GM18867 (cell line): ENCODE measurements around the gene CNPPD1.

ENCODE experiments used
- ATAC-seq: cut with Tn5 transposase; IDR thresholded peaks from one replicate; pipeline ENCODE4 v1.9.1; 2021; ENCODE audit warnings: mild to moderate bottlenecking, moderate library complexity; ENCODE audit not compliant: unreplicated experiment

The CNPPD1 gene

DNA sequence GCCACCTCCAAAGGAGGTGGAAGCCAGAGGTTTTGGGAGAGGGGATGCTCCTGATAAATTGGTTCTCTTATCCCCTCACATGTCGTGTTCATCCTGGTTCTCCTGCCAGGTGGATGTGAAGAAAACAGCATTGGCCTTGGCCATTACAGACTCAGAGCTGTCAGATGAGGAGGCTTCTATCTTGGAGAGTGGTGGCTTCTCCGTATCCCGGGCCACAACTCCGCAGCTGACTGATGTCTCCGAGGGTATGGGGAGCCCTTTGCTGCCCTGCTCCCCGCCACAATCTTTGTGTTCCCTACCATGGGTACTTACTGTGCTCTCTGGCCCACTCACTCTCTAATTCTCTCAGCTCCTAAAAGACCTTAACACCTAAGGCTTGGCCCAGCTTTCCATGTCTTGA, 4.8 kb upstream of the CNPPD1 start:
- ATAC-seq, result no peak

DNA sequence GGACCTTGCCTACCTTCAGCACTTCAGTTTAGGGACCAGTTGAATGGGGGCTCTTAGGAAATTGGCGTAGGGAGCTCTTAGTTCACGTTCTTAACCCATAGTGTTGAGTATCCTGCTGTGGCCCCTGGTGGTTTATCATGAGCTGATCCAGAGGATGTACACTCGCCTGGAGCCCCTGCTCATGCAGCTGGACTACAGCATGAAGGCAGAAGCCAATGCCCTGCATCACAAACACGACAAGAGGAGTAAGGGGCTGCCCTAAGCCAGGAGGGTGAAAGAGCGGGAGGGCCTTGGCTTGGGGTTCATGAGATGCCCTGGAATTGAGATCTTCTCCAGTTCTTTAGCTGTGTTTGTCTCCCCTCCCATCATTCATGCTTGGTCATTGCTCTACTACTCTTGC, 4.2 kb upstream of the CNPPD1 start:
- ATAC-seq, result no peak

DNA sequence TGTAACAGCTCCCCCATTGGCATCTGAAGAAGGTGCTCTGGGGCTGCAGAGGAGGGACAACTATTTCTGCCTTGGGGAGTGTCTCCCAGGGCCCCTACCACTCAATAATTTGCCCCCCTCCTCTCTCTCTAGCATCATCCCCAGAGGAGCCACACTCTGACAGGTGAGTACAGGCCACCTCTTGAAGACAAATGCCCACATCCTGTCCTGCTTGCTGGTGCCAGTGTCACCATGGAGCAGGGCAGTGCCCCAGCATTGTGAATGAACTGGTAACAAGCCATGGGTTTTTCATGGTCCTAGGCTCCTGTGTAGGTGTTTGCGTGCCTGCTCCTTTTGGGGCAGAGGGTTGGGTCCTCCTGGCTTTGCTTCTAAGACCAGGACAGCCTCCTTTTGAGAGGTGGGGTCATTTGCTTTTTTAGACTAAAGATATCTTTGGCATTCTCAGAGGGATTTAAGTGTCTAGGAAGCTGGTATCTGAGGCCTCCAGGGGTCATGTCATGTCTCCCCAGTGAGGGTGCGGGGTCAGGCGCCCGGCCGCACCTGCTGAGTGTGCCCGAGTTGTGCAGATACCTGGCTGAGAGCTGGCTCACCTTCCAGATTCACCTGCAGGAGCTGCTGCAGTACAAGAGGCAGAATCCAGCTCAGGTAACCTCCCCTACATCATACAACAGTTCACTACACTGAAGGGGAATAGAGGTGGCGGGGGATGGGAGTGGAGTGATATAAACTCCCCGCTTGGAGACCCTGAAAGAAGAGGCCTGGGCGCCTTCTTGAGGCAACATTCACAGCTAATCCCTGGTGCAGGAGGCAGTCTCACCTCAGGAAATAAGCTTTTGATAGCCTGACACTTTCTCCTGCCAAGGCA, 3.1 kb upstream of the CNPPD1 start:
- no peak for ATAC-seq

DNA sequence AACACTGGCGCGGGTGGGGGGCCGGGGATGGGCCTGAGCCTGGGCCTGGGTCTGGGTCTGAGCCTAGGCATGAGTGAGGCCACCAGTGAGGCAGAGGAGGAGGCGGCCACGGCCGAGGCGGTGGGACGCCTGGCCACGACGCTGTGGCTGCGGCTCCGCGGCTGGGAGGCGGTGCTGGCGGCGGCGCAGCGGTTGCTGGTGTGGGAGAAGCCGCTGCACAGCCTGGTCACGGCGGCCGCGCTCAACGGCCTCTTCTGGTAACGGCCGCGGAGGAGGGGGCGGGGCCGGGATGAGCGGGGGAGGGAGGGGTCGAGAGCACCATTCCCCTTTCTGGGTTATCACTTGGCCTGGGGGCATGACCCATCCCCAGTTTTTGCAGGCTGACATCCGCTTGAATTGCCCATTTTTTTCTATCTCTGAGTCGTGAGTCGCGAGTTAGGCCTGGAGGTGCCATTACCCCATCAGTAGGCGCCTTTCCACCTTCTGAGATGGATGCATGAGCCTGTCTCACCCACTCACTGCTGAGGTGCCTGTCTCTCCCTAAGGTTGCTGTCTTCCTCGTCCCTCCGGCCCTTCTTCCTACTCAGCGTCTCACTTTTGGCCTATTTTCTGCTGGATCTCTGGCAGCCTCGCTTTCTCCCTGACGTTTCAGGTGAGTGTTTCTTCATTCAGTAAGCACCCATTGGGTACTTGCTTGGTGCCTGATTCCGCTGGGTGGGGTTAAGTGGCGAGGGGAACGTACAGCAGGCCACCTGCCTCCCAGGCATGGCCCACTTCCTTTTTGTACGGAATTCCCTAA, 1.9 kb upstream of the CNPPD1 start:
- peak; percentile 27 for ATAC-seq

DNA sequence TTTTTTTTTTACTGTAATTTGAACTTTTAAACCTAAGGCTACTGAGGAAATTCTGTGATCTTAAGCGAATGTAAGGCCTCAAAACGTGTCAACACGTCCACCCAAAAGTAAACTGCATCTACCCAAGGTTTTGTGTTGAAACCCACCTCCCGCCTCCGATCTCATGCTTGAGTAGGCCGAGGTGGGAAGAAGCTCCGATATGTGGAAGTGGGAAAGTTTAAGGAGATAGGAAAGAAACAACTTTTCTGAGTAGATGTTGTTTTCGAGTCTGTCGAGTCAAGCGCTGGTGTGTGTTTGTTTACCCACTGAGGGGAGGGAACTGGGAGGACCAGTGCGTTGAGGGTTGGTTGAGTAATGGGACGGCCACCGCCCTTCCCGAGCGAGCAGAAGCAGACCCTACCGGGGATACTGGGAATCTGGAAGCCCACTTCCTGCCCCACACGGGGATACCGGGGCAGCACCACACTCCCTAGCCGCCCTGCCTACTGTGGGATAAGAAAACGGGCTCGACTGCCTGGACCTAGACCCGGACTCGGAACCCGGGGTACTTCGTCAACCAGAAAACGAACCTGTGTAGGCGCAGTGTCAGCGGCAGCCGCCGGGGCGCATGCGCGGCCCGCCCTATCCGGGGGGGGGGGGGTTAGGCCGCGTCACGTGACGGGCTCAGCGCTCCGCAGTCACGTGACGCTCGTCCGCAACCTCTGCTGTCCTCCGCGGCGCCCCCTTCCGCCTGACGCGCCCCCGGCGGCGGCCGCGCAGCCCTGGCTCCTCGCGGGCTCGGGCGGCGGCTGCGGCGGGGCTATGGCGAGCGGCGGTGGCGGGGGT, 1.0 kb upstream of the CNPPD1 start, which contains the start of gene RETREG2:
Gene RETREG2 (plus strand): TSS at position 724 of the 825 bp plus-strand sequence. CDS start 78 bp downstream, at position 802.
- ATAC-seq, result peak; percentile 41

DNA sequence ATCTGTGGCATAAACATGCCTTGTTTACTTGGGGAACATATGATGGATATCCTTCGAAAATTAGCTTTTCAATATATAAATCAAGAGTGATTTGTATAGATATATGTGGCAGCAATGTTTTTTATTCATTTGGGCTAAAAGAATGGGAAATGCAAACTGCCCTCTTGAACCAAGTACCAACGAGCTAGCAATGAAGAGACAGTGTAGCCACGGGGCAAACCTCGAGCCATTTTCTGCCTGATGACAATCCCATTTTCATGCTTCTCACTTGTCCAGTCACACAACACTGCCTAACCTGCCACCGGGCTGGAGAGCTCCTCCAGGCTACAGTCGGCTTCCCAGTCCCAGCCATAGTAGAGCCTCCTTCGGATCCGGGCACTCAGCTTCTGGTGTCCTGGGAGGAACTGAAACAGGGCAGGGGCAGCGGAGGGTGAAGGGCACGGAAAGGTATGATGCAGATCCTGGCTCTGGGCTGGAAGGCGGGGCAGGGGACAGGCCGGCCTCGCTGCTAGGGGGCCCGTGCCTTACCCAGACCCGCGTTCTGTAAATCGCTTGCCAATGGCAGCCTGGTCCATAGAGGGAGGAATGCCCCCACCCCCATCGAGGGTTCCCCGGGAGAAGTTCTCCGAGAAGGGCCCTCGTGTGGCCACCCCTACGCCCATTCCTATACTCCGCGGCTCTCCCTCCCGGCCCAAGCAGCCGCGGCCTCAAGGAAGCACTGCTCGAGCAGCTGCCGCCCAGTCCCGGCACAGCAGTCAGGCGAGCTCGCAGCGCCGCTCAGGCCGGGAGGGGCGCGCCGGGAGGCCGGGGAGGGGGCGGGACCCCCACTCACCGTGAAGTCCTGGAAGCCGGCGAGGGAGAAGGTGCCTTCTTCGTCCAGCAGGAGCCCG, 552 bp downstream of the CNPPD1 start:
- ATAC-seq, result peak; percentile 27

DNA sequence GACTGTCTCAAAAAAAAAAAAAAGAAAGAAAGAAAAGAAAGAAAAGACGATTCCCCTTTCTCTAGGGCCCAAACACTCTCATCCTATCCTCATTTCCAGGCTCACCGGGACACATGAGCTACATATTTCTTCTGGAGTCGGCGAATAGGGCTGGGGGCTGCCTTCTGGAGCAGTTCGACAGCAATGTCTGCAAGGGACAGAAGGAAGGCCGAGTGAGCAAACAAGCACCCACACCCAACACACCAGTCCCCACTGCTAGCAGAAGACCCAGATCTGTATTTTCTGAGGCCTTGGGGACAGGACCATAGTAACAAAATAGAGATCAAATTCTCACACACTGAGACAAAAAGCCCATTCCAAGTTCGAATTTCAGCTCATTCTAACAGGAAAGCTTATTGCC, 1.2 kb downstream of the CNPPD1 start:
- ATAC-seq, result no peak

DNA sequence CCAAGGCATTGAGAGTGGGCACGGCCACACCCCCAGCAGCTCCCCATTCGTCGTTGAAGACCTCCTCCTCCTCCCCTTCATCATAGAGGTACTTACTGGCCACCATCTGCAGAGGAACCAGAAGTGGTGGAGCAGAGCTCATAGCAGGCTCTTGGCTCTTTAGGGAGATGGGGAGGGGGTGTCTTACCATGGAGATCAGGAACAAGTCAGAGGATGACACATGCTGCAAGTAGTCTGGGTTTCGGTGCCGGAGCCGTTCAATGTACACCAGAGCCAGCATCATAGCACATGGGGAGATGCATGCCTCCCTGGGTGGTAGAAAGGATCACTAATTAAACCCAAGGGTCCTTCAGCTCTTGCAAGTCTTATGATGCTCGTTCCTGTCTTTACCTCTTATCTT, 1.9 kb downstream of the CNPPD1 start:
- no peak for ATAC-seq

DNA sequence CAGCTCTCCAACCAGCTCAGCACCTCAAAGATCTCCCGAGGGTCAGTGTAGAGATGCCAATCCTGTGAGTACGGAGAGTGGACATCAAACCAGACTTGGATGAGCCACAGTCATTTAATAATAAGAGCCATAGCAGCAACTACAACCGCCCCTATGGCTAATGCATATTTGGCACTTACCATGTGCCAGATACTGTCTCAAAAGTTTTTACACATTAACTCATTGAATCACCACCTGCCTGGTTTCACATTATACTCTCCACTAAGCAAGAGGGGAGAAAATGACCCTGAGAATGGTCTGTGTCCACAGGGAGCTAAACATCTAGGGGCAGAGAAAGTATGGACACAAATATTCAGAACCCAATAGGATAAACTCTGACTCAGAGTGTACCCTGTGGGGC, 2.6 kb downstream of the CNPPD1 start:
- no peak for ATAC-seq

DNA sequence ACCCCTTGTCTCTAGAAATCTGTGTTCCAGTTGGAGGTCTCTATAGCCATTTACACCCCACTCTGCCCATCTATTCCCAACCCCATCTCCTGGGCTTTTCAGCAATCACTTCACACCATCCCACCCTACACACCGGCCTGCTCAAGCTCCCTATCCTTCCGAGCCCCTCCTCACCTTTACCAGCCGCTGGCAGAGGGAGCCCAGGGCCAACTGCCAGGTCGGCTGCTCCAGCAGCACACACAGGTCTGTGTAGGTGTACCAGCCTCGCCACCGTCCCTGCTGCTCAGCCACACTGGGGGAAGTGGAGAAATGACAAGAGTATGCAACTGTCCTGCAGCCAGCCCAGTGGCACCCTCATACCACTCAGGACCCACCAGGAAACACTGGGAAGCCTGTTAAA, 3.5 kb downstream of the CNPPD1 start:
- ATAC-seq, result no peak

DNA sequence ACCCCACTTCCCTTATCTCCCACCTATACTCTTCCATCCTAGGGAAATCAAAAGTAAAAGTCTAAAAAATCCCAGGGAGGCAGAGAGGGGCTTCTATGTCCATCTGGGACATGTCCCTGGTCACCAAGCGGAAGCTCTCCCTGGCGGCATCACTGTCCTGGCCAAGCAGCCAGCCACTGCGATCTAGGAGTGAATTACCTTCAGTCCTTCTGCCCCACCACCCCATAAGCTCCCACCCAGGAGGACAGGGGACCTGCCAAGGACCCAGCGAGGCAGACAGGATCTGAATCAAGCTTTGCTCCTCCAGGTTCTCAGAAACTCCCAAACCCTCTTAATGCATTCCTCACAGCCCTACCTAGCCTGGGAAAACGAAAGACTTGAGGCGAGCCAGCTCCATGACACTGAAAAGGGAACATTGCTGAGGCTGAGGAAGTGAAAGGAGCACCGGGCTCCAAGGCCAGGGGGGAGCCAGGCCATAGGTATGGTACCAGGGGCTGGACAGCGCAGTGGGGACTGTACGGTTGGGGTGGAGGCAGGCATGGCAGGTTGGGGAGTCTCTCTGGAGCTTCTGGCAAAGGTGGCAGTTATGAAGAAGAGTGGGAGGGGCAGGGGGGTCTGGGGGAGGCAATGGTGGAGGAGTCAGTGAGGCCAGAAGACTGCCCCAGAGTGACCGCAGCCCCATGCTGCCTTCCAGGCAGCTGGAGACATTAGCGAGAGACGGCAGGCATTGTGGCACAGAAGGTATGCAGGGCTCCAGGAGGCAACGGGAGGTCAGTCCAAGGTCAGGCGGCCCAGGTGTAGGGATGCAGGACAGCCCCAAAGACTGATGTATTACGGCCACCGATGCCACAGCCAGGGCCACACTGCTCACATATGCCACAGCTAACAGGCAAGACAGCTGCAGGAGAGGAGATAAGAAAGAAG, 4.2 kb downstream of the CNPPD1 start:
- ATAC-seq, result no peak

DNA sequence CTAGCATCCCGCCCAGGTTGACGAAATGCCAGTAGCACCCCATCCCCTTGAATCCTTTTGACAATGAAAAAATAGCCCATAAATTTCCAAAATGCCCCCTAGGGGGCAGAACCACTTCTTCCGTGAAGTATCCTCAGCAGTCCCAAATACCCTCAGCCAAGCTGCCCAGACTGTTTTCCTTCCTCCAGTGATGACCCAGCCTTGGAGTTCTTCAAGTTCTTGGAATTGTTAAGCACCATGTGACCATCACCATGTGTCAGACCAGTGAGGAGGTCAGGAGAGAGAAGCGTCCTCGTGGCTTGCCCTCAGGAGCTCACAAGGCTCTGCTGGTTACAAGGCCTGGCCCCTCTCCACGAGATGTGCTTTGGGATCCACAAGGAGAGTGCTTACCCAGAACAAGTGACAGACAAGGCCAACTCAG, 5.5 kb downstream of the CNPPD1 start:
- no peak for ATAC-seq

DNA sequence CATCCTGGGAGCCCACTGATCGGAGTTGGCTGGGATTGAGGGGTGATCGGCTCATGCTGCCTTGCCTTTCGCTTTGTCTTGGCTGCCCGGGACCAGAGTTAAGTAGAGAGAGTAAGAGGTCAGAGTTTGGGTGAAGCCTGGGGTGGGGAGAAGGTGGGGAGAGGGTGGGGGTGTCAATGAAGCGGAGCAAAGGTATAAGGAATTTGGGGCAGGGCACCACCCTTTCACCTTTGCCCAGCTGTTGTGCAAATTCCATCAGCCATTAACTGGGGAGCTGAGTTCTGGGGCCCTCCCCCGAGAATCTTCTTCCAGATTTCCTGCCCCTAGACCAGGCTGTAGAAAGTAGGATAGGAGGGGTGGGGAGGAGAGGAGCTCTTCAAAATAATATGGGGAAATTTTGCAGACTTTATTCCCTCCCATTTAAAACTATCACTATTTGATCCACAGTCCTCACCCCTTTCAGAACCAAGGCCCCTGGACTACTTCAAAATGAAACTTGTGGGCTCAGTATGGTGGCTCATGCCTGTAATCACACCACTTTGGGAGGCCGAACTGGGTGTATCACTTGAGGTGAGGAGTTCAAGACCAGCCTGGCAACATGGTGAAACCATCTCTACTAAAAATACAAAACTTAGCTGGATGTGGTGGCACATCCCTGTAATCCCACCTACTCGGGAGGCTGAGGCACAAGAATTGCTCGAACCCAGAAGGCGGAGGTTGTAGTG, 6.6 kb downstream of the CNPPD1 start, which contains the start of gene SLC23A3:
Gene SLC23A3 (minus strand): TSS at position 100 of the 725 bp plus-strand sequence. CDS start 45 bp downstream, at position 55.
- no peak for ATAC-seq

DNA sequence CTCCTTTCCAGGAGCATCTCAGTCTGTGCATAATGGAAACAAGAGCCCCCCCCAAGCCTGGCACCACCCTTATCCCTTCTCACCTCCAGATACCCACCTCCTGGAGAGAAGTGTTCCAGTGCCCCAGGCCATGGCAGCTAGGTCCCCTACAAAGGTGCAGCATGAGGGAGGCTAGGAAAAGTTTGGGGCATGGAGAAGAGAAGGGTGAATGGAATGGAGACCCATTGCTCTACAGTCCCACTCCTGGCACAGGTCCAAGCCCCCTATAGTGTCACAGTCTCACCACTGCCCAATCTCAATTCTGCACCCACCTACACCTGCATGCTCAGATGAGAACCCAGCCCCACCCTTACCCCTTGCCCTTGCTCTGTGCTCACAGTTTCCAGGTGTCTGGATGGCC, 7.8 kb downstream of the CNPPD1 start:
- ATAC-seq, result no peak

DNA sequence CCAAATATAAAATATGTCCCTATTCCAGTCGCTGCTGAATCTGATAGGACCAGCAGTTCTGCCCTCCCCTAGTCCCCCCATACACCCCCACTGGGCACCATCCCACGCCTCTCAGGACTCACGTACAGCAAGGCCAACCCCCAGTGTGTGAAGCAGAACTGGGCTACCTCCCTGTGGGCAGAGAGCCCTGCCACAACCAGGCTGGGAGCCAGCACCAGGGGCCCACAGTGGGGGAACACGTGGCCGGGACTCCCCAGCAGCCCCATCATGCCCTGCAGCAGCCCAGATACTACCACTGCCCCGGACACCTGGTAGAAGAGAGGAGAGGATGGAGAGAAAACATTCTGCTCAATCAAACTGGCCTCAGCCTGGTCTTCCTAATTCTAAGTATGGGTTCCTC, 8.2 kb downstream of the CNPPD1 start:
- peak; percentile 40 for ATAC-seq

DNA sequence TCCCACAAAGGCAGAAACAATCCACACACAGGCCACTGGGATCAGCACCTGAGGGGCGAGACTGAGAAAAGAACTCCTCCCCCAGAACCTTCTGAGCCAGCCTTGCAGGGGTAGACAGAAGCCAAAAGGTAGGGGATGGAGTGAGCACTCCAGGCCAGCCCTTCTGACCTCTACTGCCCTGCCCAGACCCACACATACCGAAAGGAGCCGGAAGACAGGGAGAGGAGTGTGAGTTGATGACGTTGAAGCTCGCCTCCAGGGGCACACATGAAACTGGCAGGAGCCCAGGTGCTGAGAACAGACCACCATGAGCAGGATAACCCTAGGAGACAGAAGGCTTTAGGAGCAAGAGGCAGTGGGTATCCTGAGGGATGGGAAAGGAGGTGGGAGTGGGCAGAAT, 8.7 kb downstream of the CNPPD1 start:
- ATAC-seq, result no peak

DNA sequence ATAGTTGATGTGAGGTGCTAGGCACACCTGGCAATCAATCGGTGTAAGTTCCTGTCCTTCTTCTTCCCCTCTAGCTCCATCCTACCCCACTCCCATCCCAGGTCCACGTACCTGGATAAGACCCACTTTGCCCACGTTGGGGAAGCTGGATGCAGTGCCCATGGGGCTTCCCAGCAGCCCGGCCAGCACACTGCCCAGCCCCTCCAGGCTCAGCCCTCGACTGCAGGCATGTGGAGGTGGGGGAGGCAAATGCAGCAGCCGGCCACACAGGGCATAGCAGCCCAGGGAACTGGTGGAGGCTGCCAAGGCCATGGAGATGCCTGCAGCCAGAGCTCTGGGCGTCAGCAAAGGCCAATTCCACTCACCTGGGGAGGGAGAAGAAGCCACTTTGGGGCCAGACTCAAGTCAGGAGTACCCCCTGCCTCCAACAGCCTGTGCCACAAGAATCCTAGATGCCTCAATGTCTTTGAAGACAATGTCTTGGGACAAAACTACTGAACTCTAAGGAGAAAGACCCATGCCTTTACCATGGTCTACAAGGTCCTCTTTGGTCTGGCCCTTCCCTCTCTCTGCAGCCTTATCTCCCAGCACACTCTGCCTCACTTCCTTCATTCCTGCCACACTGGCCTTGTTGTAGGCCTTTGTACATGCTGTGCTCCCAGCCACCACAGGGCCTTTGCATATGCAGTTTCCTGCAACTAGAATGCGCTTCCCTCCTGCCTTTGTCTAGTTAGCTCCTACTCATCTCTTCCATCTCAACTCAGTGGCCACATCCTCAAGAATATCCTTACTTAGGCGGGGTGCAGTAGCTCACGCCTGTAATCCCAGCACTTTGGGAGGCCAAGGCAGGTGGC, 11.4 kb downstream of the CNPPD1 start:
- no peak for ATAC-seq
